Measurements from ENCODE around the gene SLC44A1.

Gene SLC44A1

DNA sequence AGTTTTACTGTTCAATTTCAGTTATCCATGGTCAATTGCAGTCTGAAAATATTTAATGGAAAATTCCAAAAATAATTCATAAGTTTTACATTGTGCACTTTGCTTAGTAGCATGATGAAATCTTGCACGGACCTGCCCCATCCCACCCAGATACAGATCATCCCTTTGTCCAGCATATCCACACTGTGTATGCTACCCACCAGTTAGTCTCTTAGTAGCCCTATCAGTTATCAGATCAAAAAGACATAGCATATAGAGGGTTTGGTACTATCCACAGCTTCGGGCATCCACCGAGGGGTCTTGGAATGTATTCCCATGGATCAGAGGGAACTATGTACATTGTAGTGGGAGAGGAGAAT, 97.7 kb downstream of the SLC44A1 start:
- Histone ChIP-seq H3K27me3 (ENCODE audit: insufficient read depth, low read length) (no peaks in the 10 kb centered on the region), H3K4me3 (ENCODE audit: low read length) (no peak overlapping the region), H3K27ac (ENCODE audit: low read length) (no peak overlapping the region), H3K4me1 (ENCODE audit: insufficient read depth, low read length) (no peaks in the 10 kb centered on the region), H3K9me3 (ENCODE audit: insufficient read depth, low read depth, low read length) (no peaks in the 10 kb centered on the region), H3K9ac (ENCODE audit: low read depth, low read length) (no peak overlapping the region), H3K36me3 (ENCODE audit: insufficient read depth, low read depth, low read length) (peaks cover 10% of the 10 kb centered on the region)

DNA sequence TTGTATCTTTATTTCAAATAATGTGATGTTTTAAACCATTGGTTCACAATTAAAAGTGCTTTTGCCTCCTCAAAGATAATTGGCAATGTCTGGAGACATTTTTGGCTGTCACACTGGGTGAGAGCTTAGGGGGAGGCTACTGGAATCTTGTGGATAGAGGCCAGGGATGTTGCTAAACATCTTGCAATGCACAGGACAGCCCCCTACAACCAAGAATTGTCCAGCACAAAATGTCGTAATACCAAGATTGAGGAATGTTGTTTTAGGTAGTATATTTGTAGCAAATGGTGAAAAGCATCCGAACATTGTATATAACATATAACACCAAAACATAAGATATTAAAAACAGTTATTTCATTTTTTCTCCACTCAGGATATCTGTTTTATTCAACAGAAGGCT, 99.8 kb downstream of the SLC44A1 start:
- Histone ChIP-seq H3K27ac (ENCODE audit: low read length) (no peak overlapping the region), H3K9me3 (ENCODE audit: insufficient read depth, low read depth, low read length) (no peaks in the 10 kb centered on the region), H3K36me3 (ENCODE audit: insufficient read depth, low read depth, low read length) (0 out of 2 replicates have a peak, but pooled peaks cover 5% of the 10 kb centered on the region), H3K4me3 (ENCODE audit: low read length) (no peak overlapping the region), H3K27me3 (ENCODE audit: insufficient read depth, low read length) (no peaks in the 10 kb centered on the region), H3K4me1 (ENCODE audit: insufficient read depth, low read length) (no peaks in the 10 kb centered on the region), H3K9ac (ENCODE audit: low read depth, low read length) (no peak overlapping the region)

DNA sequence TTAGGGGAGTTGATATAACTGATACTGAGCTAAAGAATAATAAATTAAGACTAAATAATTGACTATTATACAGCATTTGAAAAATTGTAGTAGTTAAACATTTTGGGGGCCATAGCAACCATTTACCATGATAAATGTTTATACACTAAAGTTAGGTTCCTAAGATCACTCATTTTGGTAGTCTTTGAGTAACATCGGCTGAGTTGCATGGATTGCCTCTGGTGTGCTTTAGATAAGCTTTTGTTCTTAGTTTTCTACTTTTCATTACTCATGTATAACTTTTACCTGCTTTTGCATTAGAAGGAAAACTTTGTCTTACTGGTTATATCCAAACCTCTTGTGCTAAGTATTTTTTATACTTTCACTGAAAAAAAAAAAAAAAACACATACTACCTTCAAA, 101.2 kb downstream of the SLC44A1 start:
- no peaks in the 10 kb centered on the region for H3K4me1 ChIP-seq (ENCODE audit: insufficient read depth, low read length)
- no peaks in the 10 kb centered on the region for H3K27me3 ChIP-seq (ENCODE audit: insufficient read depth, low read length)
- no peaks in the 10 kb centered on the region for H3K9me3 ChIP-seq (ENCODE audit: insufficient read depth, low read depth, low read length)
- H3K36me3 ChIP-seq (ENCODE audit: insufficient read depth, low read depth, low read length) = peaks cover 18% of the 10 kb centered on the region
- H3K4me3 ChIP-seq (ENCODE audit: low read length) = no peak overlapping the region
- no peak overlapping the region for H3K27ac ChIP-seq (ENCODE audit: low read length)
- H3K9ac ChIP-seq (ENCODE audit: low read depth, low read length) = no peak overlapping the region

DNA sequence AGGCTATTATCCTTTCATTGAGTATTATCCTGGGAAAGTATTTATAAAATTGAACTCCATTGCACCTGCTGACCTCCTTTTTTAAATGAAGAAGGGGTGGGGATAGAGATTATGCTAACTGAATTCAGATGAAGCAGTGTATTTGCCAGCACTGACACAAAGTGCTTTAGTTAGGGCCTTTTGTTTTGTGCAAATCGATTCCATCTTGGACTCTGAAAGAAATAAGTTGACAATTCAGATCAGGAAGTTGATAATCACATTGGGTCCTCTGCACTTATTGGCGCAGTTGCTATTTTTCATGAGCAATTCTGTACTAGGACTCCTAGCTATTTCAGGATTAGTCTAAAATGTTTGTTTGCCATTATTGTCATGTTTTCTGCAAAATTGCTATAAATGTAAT, 101.8 kb downstream of the SLC44A1 start:
- H3K27me3 ChIP-seq (ENCODE audit: insufficient read depth, low read length) = no peaks in the 10 kb centered on the region

DNA sequence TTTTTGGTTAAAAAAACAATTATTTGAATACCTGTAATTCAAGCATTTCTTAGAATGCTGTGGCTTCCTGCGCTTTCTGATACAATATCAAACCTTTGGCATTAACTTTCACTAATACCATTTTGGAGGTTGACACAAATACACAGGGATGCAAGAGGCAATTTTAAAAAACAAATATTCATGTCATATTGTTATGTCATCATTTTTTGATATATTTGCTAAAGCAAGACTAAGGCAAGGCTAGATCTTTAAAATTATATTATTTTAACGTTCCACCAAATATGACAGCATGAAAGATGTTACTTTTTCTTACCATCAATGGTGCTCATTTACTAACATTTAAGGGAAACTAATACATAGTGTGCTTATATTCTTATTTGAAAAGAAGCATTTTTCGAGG, 110.0 kb downstream of the SLC44A1 start:
- Histone ChIP-seq H3K4me3 (ENCODE audit: low read length) (no peak overlapping the region), H3K4me1 (ENCODE audit: insufficient read depth, low read length) (peaks cover 4% of the 10 kb centered on the region; the same call in 1 of the 2 replicates)

More for the DNA sequence above, 101.8 kb downstream of the SLC44A1 start:
- no peaks in the 10 kb centered on the region for H3K4me1 ChIP-seq (ENCODE audit: insufficient read depth, low read length)
- H3K27ac ChIP-seq (ENCODE audit: low read length) = no peak overlapping the region
- no peaks in the 10 kb centered on the region for H3K9me3 ChIP-seq (ENCODE audit: insufficient read depth, low read depth, low read length)
- no peak overlapping the region for H3K9ac ChIP-seq (ENCODE audit: low read depth, low read length)
- peaks cover 20% of the 10 kb centered on the region for H3K36me3 ChIP-seq (ENCODE audit: insufficient read depth, low read depth, low read length)
- no peak overlapping the region for H3K4me3 ChIP-seq (ENCODE audit: low read length)

DNA sequence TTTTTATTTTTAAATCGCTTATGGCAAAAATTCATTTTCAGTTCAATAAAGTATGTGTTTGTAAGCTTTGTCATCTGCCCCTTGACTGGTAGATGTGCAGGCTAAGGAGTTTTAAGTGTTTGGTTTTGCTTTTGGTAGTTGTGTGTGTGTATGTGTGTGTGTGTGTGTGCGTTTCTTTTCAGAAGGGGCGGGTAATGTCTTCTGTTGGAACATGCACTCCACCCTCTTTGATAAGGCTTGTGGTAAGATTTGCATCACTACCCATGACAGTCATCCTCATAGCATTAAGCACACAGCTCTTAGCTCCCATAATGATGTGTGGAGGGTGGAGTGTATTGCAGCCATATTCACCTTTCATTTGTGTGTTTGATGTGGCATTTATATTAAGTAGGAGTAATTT, 111.3 kb downstream of the SLC44A1 start:
- H3K27ac ChIP-seq (ENCODE audit: low read length) = no peak overlapping the region
- peaks cover 4% of the 10 kb centered on the region; the same call in 1 of the 2 replicates for H3K4me1 ChIP-seq (ENCODE audit: insufficient read depth, low read length)

More for the DNA sequence above, 110.0 kb downstream of the SLC44A1 start:
- H3K27me3 ChIP-seq (ENCODE audit: insufficient read depth, low read length) = no peaks in the 10 kb centered on the region
- H3K36me3 ChIP-seq (ENCODE audit: insufficient read depth, low read depth, low read length) = peaks cover 19% of the 10 kb centered on the region
- H3K9ac ChIP-seq (ENCODE audit: low read depth, low read length) = no peak overlapping the region
- no peak overlapping the region for H3K27ac ChIP-seq (ENCODE audit: low read length)
- H3K9me3 ChIP-seq (ENCODE audit: insufficient read depth, low read depth, low read length) = no peaks in the 10 kb centered on the region

DNA sequence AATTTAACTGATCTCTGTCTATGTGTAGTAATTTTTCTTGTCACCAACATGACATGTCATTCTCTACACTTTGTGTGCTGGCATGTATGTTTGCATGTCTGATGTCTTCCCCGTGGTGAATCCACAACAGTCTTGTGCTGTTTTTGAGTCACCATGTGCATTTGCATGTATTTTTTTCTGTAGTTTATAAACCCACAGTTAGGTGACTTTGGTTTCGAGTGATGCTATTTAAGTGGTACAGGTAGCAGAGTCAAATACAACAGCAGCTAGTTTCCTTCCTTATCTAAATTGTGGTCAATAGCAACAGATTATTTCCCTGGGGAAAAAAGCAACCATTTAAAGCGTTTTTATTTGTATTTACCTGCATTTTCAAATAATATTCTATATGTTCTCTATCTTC, 113.5 kb downstream of the SLC44A1 start:
- H3K4me3 ChIP-seq (ENCODE audit: low read length) = no peak overlapping the region
- H3K9ac ChIP-seq (ENCODE audit: low read depth, low read length) = no peak overlapping the region
- no peaks in the 10 kb centered on the region for H3K27me3 ChIP-seq (ENCODE audit: insufficient read depth, low read length)
- peaks cover 33% of the 10 kb centered on the region; the same call in 1 of the 2 replicates for H3K36me3 ChIP-seq (ENCODE audit: insufficient read depth, low read depth, low read length)
- H3K4me1 ChIP-seq (ENCODE audit: insufficient read depth, low read length) = peaks cover 2% of the 10 kb centered on the region; the same call in 1 of the 2 replicates
- no peaks in the 10 kb centered on the region for H3K9me3 ChIP-seq (ENCODE audit: insufficient read depth, low read depth, low read length)
- H3K27ac ChIP-seq (ENCODE audit: low read length) = no peak overlapping the region

More for the DNA sequence above, 111.3 kb downstream of the SLC44A1 start:
- H3K27me3 ChIP-seq (ENCODE audit: insufficient read depth, low read length) = no peaks in the 10 kb centered on the region
- no peak overlapping the region for H3K4me3 ChIP-seq (ENCODE audit: low read length)
- H3K9me3 ChIP-seq (ENCODE audit: insufficient read depth, low read depth, low read length) = no peaks in the 10 kb centered on the region
- H3K9ac ChIP-seq (ENCODE audit: low read depth, low read length) = no peak overlapping the region
- H3K36me3 ChIP-seq (ENCODE audit: insufficient read depth, low read depth, low read length) = peaks cover 18% of the 10 kb centered on the region; the same call in 1 of the 2 replicates

DNA sequence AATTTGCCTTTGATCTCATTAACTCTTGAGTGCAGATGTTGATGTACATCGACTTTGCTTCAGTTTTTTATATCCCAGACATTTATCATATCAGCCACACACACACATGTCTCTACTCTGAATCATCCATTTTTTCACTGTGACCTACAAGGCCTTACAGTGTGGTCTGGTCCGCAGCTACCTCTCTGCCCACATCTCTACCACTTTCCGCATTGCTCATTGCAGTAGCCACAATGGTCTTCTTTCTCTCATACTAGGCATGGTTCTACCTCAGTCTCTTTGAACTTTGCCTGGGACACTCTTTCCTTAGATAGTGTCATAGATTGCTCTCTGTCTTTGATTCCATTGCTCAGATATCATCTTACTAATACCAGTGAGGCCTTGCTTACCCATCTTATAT, 115.4 kb downstream of the SLC44A1 start:
- Histone ChIP-seq H3K27ac (ENCODE audit: low read length) (no peak overlapping the region), H3K36me3 (ENCODE audit: insufficient read depth, low read depth, low read length) (peaks cover 47% of the 10 kb centered on the region)

DNA sequence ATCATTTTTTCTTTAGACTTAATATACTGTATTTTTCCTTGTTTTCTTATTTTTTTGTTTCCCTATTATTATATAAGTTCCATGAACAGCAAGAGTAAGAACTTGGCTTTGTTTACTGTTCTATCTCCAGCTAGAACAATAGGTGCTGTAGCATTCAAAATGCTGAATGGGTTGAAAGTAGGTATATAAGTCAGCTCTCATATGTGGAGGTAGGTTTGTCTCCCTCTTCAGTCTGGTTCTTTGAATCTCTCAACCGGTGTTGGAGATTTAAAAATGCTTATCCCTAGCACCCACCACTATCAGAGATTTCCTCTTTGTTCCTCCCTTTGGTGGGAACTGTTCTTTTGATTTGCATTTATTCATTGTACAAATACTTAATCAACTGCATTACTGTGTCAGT, 115.9 kb downstream of the SLC44A1 start:
- H3K27me3 ChIP-seq (ENCODE audit: insufficient read depth, low read length) = no peaks in the 10 kb centered on the region
- H3K4me3 ChIP-seq (ENCODE audit: low read length) = no peak overlapping the region
- H3K4me1 ChIP-seq (ENCODE audit: insufficient read depth, low read length) = no peaks in the 10 kb centered on the region
- no peak overlapping the region for H3K27ac ChIP-seq (ENCODE audit: low read length)
- no peak overlapping the region for H3K9ac ChIP-seq (ENCODE audit: low read depth, low read length)
- peaks cover 51% of the 10 kb centered on the region for H3K36me3 ChIP-seq (ENCODE audit: insufficient read depth, low read depth, low read length)
- H3K9me3 ChIP-seq (ENCODE audit: insufficient read depth, low read depth, low read length) = no peaks in the 10 kb centered on the region

More for the DNA sequence above, 115.4 kb downstream of the SLC44A1 start:
- Histone ChIP-seq H3K9me3 (ENCODE audit: insufficient read depth, low read depth, low read length) (no peaks in the 10 kb centered on the region), H3K4me1 (ENCODE audit: insufficient read depth, low read length) (no peaks in the 10 kb centered on the region), H3K27me3 (ENCODE audit: insufficient read depth, low read length) (no peaks in the 10 kb centered on the region), H3K4me3 (ENCODE audit: low read length) (no peak overlapping the region), H3K9ac (ENCODE audit: low read depth, low read length) (no peak overlapping the region)

DNA sequence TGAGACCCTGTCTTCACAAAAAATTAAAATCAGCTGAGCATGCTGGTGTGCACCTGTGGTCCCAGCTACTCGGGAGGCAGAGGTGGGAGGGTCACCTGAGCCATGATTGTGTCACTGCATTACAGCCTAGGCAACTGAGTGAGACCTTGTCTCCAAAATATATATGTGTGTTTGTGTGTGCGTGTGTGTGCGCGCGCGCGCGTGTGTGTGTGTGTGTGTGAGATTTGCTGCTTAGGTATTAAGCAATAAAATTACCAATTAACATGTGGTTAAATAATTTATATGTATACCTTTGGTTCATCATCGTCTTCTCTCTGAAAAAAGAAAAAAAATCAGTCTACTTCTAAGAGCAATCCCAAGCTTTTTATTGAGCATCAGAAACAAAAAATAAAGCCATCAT, 117.4 kb downstream of the SLC44A1 start:
- Histone ChIP-seq H3K4me3 (ENCODE audit: low read length) (no peak overlapping the region), H3K36me3 (ENCODE audit: insufficient read depth, low read depth, low read length) (peaks cover 57% of the 10 kb centered on the region), H3K27me3 (ENCODE audit: insufficient read depth, low read length) (no peaks in the 10 kb centered on the region), H3K9me3 (ENCODE audit: insufficient read depth, low read depth, low read length) (no peaks in the 10 kb centered on the region), H3K27ac (ENCODE audit: low read length) (no peak overlapping the region), H3K4me1 (ENCODE audit: insufficient read depth, low read length) (no peaks in the 10 kb centered on the region), H3K9ac (ENCODE audit: low read depth, low read length) (no peak overlapping the region)

DNA sequence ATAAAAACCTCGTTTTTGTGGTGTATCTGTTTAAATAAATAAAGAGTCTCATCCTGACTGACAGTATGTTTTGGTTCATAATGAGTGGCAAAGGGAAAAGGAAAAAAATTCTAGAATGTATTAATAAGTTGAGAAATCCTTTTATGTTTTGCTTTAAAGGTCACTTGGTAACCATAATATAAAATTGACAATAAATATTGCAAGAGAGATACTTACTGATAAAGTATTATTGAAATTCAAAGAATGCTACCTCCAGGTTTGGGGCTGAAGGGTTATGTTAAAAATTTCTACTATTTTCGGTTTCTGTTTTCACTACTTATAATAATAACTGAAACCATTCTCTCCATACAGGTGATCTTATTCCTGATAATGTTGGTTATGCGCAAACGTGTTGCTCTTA, 118.0 kb downstream of the SLC44A1 start:
- Histone ChIP-seq H3K27ac (ENCODE audit: low read length) (no peak overlapping the region), H3K36me3 (ENCODE audit: insufficient read depth, low read depth, low read length) (peaks cover 63% of the 10 kb centered on the region), H3K27me3 (ENCODE audit: insufficient read depth, low read length) (no peaks in the 10 kb centered on the region), H3K9me3 (ENCODE audit: insufficient read depth, low read depth, low read length) (no peaks in the 10 kb centered on the region), H3K4me1 (ENCODE audit: insufficient read depth, low read length) (no peaks in the 10 kb centered on the region), H3K9ac (ENCODE audit: low read depth, low read length) (no peak overlapping the region), H3K4me3 (ENCODE audit: low read length) (no peak overlapping the region)

DNA sequence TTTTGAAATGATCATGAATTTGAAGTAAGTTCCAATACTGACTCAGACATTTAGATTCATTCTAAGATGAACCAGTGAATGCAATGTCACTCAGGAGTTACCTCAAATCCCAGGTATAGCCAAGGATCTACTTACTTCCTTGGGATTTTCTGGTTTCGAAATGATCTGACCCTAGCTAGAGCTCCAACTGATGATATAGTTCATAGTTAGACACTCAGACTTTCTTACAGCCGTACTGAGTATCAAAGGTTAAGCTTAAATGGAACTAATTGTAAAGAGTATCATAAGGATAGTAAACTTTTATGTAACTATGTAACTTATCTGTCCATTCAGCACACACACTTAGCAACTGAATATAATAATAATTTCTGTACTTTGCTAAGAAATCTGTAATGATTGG, 119.4 kb downstream of the SLC44A1 start:
- H3K36me3 ChIP-seq (ENCODE audit: insufficient read depth, low read depth, low read length) = peaks cover 70% of the 10 kb centered on the region
- H3K9me3 ChIP-seq (ENCODE audit: insufficient read depth, low read depth, low read length) = no peaks in the 10 kb centered on the region

More for the DNA sequence above, 119.4 kb downstream of the SLC44A1 start:
- Histone ChIP-seq H3K4me1 (ENCODE audit: insufficient read depth, low read length) (no peaks in the 10 kb centered on the region), H3K27me3 (ENCODE audit: insufficient read depth, low read length) (no peaks in the 10 kb centered on the region), H3K4me3 (ENCODE audit: low read length) (no peak overlapping the region), H3K27ac (ENCODE audit: low read length) (no peak overlapping the region), H3K9ac (ENCODE audit: low read depth, low read length) (no peak overlapping the region)
